Prostate gland (tissue), 2 donors: Measurements from ENCODE around the gene PTPRM. TPM values are rescaled to one million over a fixed set of nuclear protein-coding genes. Genes with fewer than 3 reads are reported as not detected.

ENCODE experiments used
- DNase-seq: peaks from one replicate; pipeline ENCODE4 v3.0.0-alpha.2; 2019; ENCODE audit warnings: low spot score
- H3K27ac ChIP-seq, 2 donors: fragments of 200-600 bp; sonication (generic); 2 replicates each; pipeline ENCODE4 v1.5.1; 2017 to 2019
- H3K27me3 ChIP-seq: fragments of 200-600 bp; sonication (generic); replicated peaks from 2 replicates; pipeline ENCODE4 v1.5.1; 2019; ENCODE audit not compliant: insufficient read depth
- H3K36me3 ChIP-seq, 2 donors: fragments of 200-600 bp; sonication (generic); 1 replicate in 1 of 2; 2 replicates in 1 of 2; pipeline versions ENCODE4 v1.5.1 to v1.8.1; 2017 to 2019
- H3K4me1 ChIP-seq: fragments of 200-600 bp; sonication (generic); replicated peaks from 2 replicates; pipeline ENCODE4 v1.5.1; 2019
- H3K4me3 ChIP-seq, 2 donors: fragments of 200-600 bp; sonication (generic); 2 replicates each; pipeline ENCODE4 v1.5.1; 2017 to 2019
- H3K9me3 ChIP-seq: fragments of 200-600 bp; sonication (generic); 2 replicates; pipeline ENCODE4 v1.5.1; 2017
- POLR2A ChIP-seq: fragments of 450-650 bp; IDR thresholded peaks from one replicate; pipeline ENCODE4 v1.6.1; 2016; ENCODE audit warnings: antibody characterized with exemption, mild to moderate bottlenecking
- POLR2AphosphoS5 ChIP-seq: sonication (generic); formaldehyde crosslinking; IDR thresholded peaks from one replicate; pipeline ENCODE4 v1.6.1; 2017; ENCODE audit warnings: antibody characterized with exemption
- WGBS: methylation state at CpG from one replicate; pipeline ENCODE4 v1.1.5; 2018; 5-methylcytosine and 5-hydroxymethylcytosine counted together
- intact Hi-C: fragments of 100-400 bp; cut with DNase I; formaldehyde crosslinking; loops from one replicate; pipeline ENCODE4 v1.14.2; 2022
- total RNA-seq, 2 donors: library from RNA; depleted of rRNA; stranded (reverse); fragments of >200 nt; gene quantifications; one replicate each; pipeline ENCODE4 v1.1.0, GENCODE V29; 2016
- TF ChIP-seq, protein P1 (sequence below), 4 experiments: fragments of 200-600 bp in 2 of 4; fragments of 450-650 bp in 2 of 4; sonication (generic) in 2 of 4; IDR thresholded peaks; 1 replicate in 3 of 4; 2 replicates in 1 of 4; pipeline ENCODE4 v1.5.1; 2016 to 2019; ENCODE audit warnings: antibody characterized with exemption in 4 of 4, mild to moderate bottlenecking in 2 of 4, moderate library complexity in 2 of 4

PTPRM gene
- total RNA-seq, 2 donors from 2014 or later: 32.9 to 92.6 TPM

DNA sequence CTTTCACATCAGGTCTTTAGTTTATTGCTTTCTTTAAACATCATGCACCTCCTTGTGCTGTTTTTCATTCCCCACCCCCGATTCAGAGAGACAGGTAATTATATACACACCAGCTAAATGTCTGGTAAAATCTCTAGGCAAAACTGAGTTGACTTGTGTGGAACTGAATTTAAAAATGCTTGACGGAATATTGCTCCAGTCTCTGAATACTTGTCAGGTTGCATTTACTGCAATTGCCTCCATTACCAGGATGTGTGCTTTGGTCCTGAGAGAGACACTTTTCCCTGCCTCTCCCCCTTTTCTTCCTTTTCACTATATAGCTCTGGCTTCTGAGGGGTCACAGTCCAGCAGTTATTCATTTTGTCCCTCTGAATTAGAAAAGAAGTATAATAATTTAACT, 104.0 kb downstream of the PTPRM start:
- intact Hi-C loops: no loop called here
- no peaks in the 10 kb centered on the region for H3K36me3 ChIP-seq
- 71% methylated on average over 2 of the region's 2 CpGs for WGBS
- H3K9me3 ChIP-seq: no peaks in the 10 kb centered on the region
- no peak overlapping the region for H3K27ac ChIP-seq
- H3K4me1 ChIP-seq: no peaks in the 10 kb centered on the region
- no peak for DNase-seq
- H3K27me3 ChIP-seq: no peaks in the 10 kb centered on the region
- no peak overlapping the region for H3K4me3 ChIP-seq
- TF ChIP-seq POLR2AphosphoS5 (no peak), POLR2A (no peak)
- TF ChIP-seq, protein P1, sequence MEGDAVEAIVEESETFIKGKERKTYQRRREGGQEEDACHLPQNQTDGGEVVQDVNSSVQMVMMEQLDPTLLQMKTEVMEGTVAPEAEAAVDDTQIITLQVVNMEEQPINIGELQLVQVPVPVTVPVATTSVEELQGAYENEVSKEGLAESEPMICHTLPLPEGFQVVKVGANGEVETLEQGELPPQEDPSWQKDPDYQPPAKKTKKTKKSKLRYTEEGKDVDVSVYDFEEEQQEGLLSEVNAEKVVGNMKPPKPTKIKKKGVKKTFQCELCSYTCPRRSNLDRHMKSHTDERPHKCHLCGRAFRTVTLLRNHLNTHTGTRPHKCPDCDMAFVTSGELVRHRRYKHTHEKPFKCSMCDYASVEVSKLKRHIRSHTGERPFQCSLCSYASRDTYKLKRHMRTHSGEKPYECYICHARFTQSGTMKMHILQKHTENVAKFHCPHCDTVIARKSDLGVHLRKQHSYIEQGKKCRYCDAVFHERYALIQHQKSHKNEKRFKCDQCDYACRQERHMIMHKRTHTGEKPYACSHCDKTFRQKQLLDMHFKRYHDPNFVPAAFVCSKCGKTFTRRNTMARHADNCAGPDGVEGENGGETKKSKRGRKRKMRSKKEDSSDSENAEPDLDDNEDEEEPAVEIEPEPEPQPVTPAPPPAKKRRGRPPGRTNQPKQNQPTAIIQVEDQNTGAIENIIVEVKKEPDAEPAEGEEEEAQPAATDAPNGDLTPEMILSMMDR (IDR thresholded peaks at IDR 0.05): no peak

DNA sequence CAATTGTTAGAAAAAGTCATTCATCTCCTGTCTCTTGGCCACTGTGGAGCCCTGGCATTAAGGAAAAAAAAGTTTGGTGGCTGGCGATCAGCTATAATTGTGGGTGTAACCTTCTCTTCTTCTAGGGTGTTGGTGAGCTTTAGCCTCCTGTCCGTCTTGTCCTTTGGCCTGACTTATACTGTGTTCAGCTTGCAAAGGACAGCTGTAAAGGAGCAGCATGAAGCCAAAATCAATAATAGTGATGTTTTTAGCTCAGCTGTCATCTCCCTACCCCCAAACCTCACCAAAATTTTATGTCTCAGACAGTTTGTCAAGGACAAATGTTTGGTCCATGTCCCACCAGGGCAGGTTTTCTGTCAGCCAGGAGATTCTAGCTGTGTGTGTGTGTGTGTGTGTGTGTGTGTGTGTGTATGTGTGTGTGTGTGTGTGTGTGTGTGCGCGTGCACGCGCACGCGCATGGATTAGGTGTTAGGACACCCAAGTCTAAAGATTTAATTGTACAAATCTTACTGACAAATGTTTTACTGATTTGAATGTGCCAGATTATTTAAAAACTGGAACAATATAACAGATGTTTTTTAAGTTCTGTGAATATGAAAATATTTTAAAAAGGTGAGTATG, 109.2 kb downstream of the PTPRM start:
- Histone ChIP-seq H3K27ac (no peak overlapping the region), H3K36me3 (no peaks in the 10 kb centered on the region), H3K27me3 (no peaks in the 10 kb centered on the region), H3K9me3 (no peaks in the 10 kb centered on the region), H3K4me3 (no peak overlapping the region), H3K4me1 (no peaks in the 10 kb centered on the region)
- 91% methylated on average over 8 of the region's 8 CpGs for WGBS
- intact Hi-C loops: no loop called here
- DNase-seq: no peak
- TF ChIP-seq POLR2AphosphoS5 (no peak), POLR2A (no peak)
- TF ChIP-seq, protein P1 (IDR thresholded peaks at IDR 0.05): no peak

DNA sequence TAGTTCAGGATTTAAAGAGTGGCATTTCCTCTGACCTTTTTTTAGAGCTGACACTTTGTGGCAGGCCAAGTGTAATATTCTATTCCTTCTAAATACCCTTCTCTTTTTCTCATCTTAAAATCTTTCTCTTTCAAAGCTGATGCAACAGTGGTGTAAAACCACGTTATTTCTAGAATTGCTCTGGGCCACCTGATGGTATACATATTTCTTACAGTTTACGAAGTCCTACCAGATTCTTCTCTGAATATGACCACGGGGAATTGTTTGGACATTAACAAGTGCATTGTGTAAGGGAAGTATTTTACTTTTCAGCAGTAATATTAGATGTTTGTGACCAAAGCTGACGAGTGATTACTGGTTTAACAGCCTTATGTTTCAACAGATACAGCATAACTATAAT, 109.9 kb downstream of the PTPRM start:
- 78% methylated on average over 4 of the region's 4 CpGs for WGBS
- no peak overlapping the region for H3K27ac ChIP-seq
- H3K27me3 ChIP-seq: no peaks in the 10 kb centered on the region
- no peak for DNase-seq
- no peaks in the 10 kb centered on the region for H3K36me3 ChIP-seq
- no peak overlapping the region for H3K4me3 ChIP-seq
- H3K4me1 ChIP-seq: no peaks in the 10 kb centered on the region
- intact Hi-C loops: no loop called here
- TF ChIP-seq POLR2AphosphoS5 (no peak), POLR2A (no peak)
- H3K9me3 ChIP-seq: no peaks in the 10 kb centered on the region

DNA sequence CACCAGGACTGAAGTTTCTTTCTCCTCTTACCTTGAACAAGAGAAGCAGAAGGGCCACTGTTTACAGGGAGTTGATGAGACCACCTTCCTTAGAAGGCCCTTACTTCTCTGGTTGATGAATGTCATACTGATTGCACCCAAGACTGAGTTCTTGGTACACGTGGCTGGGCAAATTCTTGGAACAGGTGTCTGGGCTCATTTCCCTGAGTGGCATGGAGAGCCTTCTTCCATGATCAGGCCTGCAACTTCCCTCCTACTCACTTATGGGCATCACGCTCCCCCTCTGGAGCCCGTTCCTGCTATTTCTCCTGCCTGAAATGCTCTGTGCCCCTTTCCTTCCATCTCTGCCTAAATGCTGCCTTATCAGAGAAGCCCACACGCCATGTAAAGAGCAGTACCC, 110.3 kb downstream of the PTPRM start:
- no peak for DNase-seq
- Histone ChIP-seq H3K4me3 (no peak overlapping the region), H3K4me1 (no peaks in the 10 kb centered on the region), H3K9me3 (no peaks in the 10 kb centered on the region), H3K27ac (no peak overlapping the region), H3K36me3 (no peaks in the 10 kb centered on the region), H3K27me3 (no peaks in the 10 kb centered on the region)
- intact Hi-C loops: no loop called here
- no peak for TF ChIP-seq POLR2A
- TF ChIP-seq, protein P1 (IDR thresholded peaks at IDR 0.05): no peak
- TF ChIP-seq POLR2AphosphoS5: no peak
- 89% methylated on average over 4 of the region's 4 CpGs for WGBS

- intact Hi-C loops: no loop called here
- WGBS: 94% methylated on average over 8 of the region's 8 CpGs
- no peak for TF ChIP-seq POLR2A
- no peak for TF ChIP-seq POLR2AphosphoS5
- TF ChIP-seq, protein P1 (IDR thresholded peaks at IDR 0.05): no peak
- Histone ChIP-seq H3K9me3 (no peaks in the 10 kb centered on the region), H3K36me3 (no peaks in the 10 kb centered on the region), H3K4me3 (no peak overlapping the region), H3K27ac (no peak overlapping the region), H3K27me3 (no peaks in the 10 kb centered on the region), H3K4me1 (no peaks in the 10 kb centered on the region)
- no peak for DNase-seq
These were observed 111.3 kb downstream of the PTPRM start for GRCh38 chr18:7678389-7678788.
